SK-N-SH (cell line): ENCODE measurements around the gene INS. TPM values are rescaled to one million over a fixed set of nuclear protein-coding genes. Genes with fewer than 3 reads are reported as not detected.

Experiments used
- CTCF ChIA-PET: fragments of 300-600, 350-600 bp; formaldehyde crosslinking; extraction: SDS; loops from one replicate; lab custom pipeline; 2021; lab: Yijun Ruan, JAX
- POLR2A ChIA-PET: fragments of 350-600 bp; sonication (Branson Sonifier 250); formaldehyde crosslinking; extraction: SDS; loops from one replicate; lab custom pipeline; 2020; ENCODE audit warnings: antibody characterized with exemption, inconsistent platforms; lab: Yijun Ruan, JAX
- DNase-seq: peaks from one replicate; pipeline ENCODE4 v3.0.0; 2012
- H2AFZ ChIP-seq: fragments of 200-600 bp; sonication (generic); 2 replicates; pipeline ENCODE4 v1.8.1; 2016; ENCODE audit warnings: antibody characterized with exemption, mild to moderate bottlenecking, low read depth
- H3F3A ChIP-seq: fragments of 200-600 bp; sonication (generic); replicated peaks from 2 replicates; pipeline ENCODE3; 2016; ENCODE audit warnings: antibody characterized with exemption, mild to moderate bottlenecking; ENCODE audit not compliant: insufficient read depth
- H3K27ac ChIP-seq, 2 experiments: fragments of 200-500 bp in 1 of 2; fragments of 200-600 bp in 1 of 2; sonication (Bioruptor generic) in 1 of 2; sonication (generic), shearing (Covaris generic) in 1 of 2; 2 replicates each; pipeline versions ENCODE4 v1.5.1 to v1.6.1; 2014 to 2016; ENCODE audit warnings: low read depth in 2 of 2, inconsistent platforms in 1 of 2, low read length in 1 of 2, mild to moderate bottlenecking in 1 of 2, mixed read lengths in 1 of 2
- H3K27me3 ChIP-seq: fragments of 200-600 bp; sonication (generic), shearing (Covaris generic); 2 replicates; pipeline ENCODE4 v1.6.1; 2016; ENCODE audit warnings: mixed run types; ENCODE audit not compliant: insufficient read depth
- H3K36me3 ChIP-seq, 2 experiments: fragments of 200-500 bp in 1 of 2; fragments of 200-600 bp in 1 of 2; sonication (Bioruptor generic) in 1 of 2; sonication (generic) in 1 of 2; replicated peaks in 1 of 2; 2 replicates each; pipeline versions ENCODE3 to v1.5.1; 2014 to 2016; ENCODE audit warnings: low read length in 1 of 2, mild to moderate bottlenecking in 1 of 2; ENCODE audit not compliant: insufficient read depth in 2 of 2, control insufficient read depth in 1 of 2
- H3K4me1 ChIP-seq, 2 experiments: fragments of 200-500 bp in 1 of 2; fragments of 200-600 bp in 1 of 2; sonication (Bioruptor generic) in 1 of 2; sonication (generic), shearing (Covaris generic) in 1 of 2; 2 replicates each; pipeline versions ENCODE4 v1.5.1 to v1.6.1; 2014 to 2016; ENCODE audit warnings: low read depth in 1 of 2, low read length in 1 of 2, mixed run types in 1 of 2; ENCODE audit not compliant: insufficient read depth in 2 of 2, control insufficient read depth in 1 of 2
- H3K4me2 ChIP-seq: fragments of 200-600 bp; sonication (generic), shearing (Covaris generic); 2 replicates; pipeline ENCODE4 v1.6.1; 2017; ENCODE audit warnings: mixed run types
- H3K4me3 ChIP-seq, 2 experiments: fragments of 200-500 bp in 1 of 2; fragments of 200-600 bp in 1 of 2; sonication (Bioruptor generic) in 1 of 2; sonication (generic), shearing (Covaris generic) in 1 of 2; 2 replicates each; pipeline versions ENCODE4 v1.5.1 to v1.8.1; 2014 to 2016; ENCODE audit warnings: low read depth in 2 of 2, inconsistent platforms in 1 of 2, low read length in 1 of 2, mild to moderate bottlenecking in 1 of 2, mixed read lengths in 1 of 2, moderate library complexity in 1 of 2
- H3K79me2 ChIP-seq: fragments of 200-600 bp; sonication (generic); 2 replicates; pipeline ENCODE4 v1.8.1; 2017; ENCODE audit warnings: mild to moderate bottlenecking; ENCODE audit not compliant: insufficient read depth
- H3K9ac ChIP-seq: fragments of 200-600 bp; sonication (generic); 2 replicates; pipeline ENCODE4 v1.6.1; 2017; ENCODE audit warnings: mixed run types
- H3K9me2 ChIP-seq: fragments of 200-600 bp; sonication (generic); 2 replicates; pipeline ENCODE4 v1.6.1; 2017; ENCODE audit warnings: mixed run types
- H3K9me3 ChIP-seq: fragments of 200-600 bp; sonication (generic); 2 replicates; pipeline ENCODE4 v1.6.1; 2017; ENCODE audit warnings: mixed run types, mild to moderate bottlenecking, moderate library complexity
- H4K20me1 ChIP-seq: fragments of 200-600 bp; sonication (generic); 2 replicates; pipeline ENCODE4 v1.6.1; 2017; ENCODE audit warnings: mild to moderate bottlenecking, mixed run types; ENCODE audit not compliant: insufficient read depth
- CHD2 ChIP-seq: fragments of 150-350 bp; IDR thresholded peaks from 2 replicates; pipeline ENCODE4 v1.6.1; 2018; ENCODE audit warnings: low read length; ENCODE audit not compliant: partially characterized antibody
- ELF1 ChIP-seq: IDR thresholded peaks from 2 replicates; pipeline ENCODE4 v1.4.0; 2012
- EP300 ChIP-seq, 2 experiments: IDR thresholded peaks; 2 replicates each; pipeline versions ENCODE4 v1.4.0 to v1.6.1; 2012; ENCODE audit warnings: borderline replicate concordance in 1 of 2, low read depth in 1 of 2, low read length in 1 of 2
- EZH2phosphoT487 ChIP-seq: fragments of 200-600 bp; sonication (generic); IDR thresholded peaks from 2 replicates; pipeline ENCODE4 v1.6.1; 2017; ENCODE audit warnings: low read depth, mixed run types, mild to moderate bottlenecking, antibody characterized with exemption, moderate library complexity, borderline replicate concordance
- FOSL2 ChIP-seq: IDR thresholded peaks from 2 replicates; pipeline ENCODE4 v1.4.0; 2012; ENCODE audit warnings: low read depth, mild to moderate bottlenecking, moderate library complexity, borderline replicate concordance
- FOXM1 ChIP-seq: IDR thresholded peaks from 2 replicates; pipeline ENCODE4 v1.4.0; 2012; ENCODE audit warnings: low read depth, mild to moderate bottlenecking
- GABPA ChIP-seq: IDR thresholded peaks from 2 replicates; pipeline ENCODE4 v1.4.0; 2012; ENCODE audit warnings: low read depth, mild to moderate bottlenecking
- MXI1 ChIP-seq: IDR thresholded peaks from 2 replicates; pipeline ENCODE4 v1.6.1; 2012; ENCODE audit warnings: mild to moderate bottlenecking, low read depth, low read length, improper control_type of control experiment
- NRF1 ChIP-seq: IDR thresholded peaks from 2 replicates; pipeline ENCODE4 v1.6.1; 2012; ENCODE audit warnings: low read depth, mild to moderate bottlenecking, low read length
- POLR2AphosphoS5 ChIP-seq: IDR thresholded peaks from 2 replicates; pipeline ENCODE4 v1.6.1; 2012; ENCODE audit warnings: low read depth, low read length
- RAD21 ChIP-seq: IDR thresholded peaks from 2 replicates; pipeline ENCODE4 v1.6.1; 2012; ENCODE audit warnings: mild to moderate bottlenecking, low read length
- RFX5 ChIP-seq: IDR thresholded peaks from 2 replicates; pipeline ENCODE4 v1.6.1; 2012; ENCODE audit warnings: mild to moderate bottlenecking, improper control_type of control experiment, low read length
- RXRA ChIP-seq: IDR thresholded peaks from 2 replicates; pipeline ENCODE4 v1.4.0; 2012; ENCODE audit warnings: low read depth, mild to moderate bottlenecking, borderline replicate concordance
- SIN3A ChIP-seq: IDR thresholded peaks from 2 replicates; pipeline ENCODE4 v1.6.1; 2012; ENCODE audit warnings: low read depth, mild to moderate bottlenecking, low read length, moderate library complexity, borderline replicate concordance
- SMC3 ChIP-seq: IDR thresholded peaks from 2 replicates; pipeline ENCODE4 v1.6.1; 2012; ENCODE audit warnings: low read depth, low read length, improper control_type of control experiment
- TAF1 ChIP-seq: IDR thresholded peaks from 2 replicates; pipeline ENCODE4 v1.6.1; 2012; ENCODE audit warnings: low read depth, mild to moderate bottlenecking, low read length, moderate library complexity, borderline replicate concordance
- TCF12 ChIP-seq: IDR thresholded peaks from 2 replicates; pipeline ENCODE4 v1.4.0; 2012
- USF1 ChIP-seq: IDR thresholded peaks from 2 replicates; pipeline ENCODE4 v1.4.0; 2012; ENCODE audit warnings: low read depth, borderline replicate concordance
- USF2 ChIP-seq: fragments of 150-350 bp; IDR thresholded peaks from 2 replicates; pipeline ENCODE4 v1.6.1; 2017; ENCODE audit warnings: antibody characterized with exemption, low read length, low read depth, borderline replicate concordance
- YY1 ChIP-seq: IDR thresholded peaks from 2 replicates; pipeline ENCODE4 v1.4.0; 2012; ENCODE audit warnings: low read depth, mild to moderate bottlenecking
- WGBS: methylation state at CpG from one replicate; pipeline ENCODE4 v1.1.6; 2017; ENCODE audit warnings: low lambda C conversion rate; 5-methylcytosine and 5-hydroxymethylcytosine counted together
- polyA plus RNA-seq, 3 experiments: library from polyadenylated mRNA; depleted of rRNA; stranded (reverse); fragments of >200 nt; gene quantifications; 2 replicates each; pipeline ENCODE4 v1.2.3, GENCODE V29; 2012
- TF ChIP-seq, protein P1 (sequence below): fragments of 200-600 bp; sonication (generic); IDR thresholded peaks from 2 replicates; pipeline ENCODE4 v1.6.1; 2017; ENCODE audit warnings: antibody characterized with exemption, mild to moderate bottlenecking, moderate library complexity
- TF ChIP-seq, protein P2 (sequence below): IDR thresholded peaks from 2 replicates; pipeline ENCODE4 v1.4.0; 2012; ENCODE audit warnings: low read depth, borderline replicate concordance

Gene INS
- polyA plus RNA-seq, 1 of the 3 experiments (the other 2 are of a cell fraction) = not detected

- Histone ChIP-seq H3K36me3 (no peaks in the 10 kb centered on the region), H3K9me2 (no peaks in the 10 kb centered on the region)
- WGBS = 66% methylated on average over 14 of the region's 22 CpGs
- TF ChIP-seq MXI1 (no peak), CHD2 (no peak), FOSL2 (no peak), SIN3A (no peak), NRF1 (no peak), TAF1 (no peak), USF2 (no peak), SMC3 (no peak), YY1 (no peak), TCF12 (no peak), FOXM1 (no peak), RFX5 (no peak), GABPA (no peak), RAD21 (no peak)
- TF ChIP-seq, protein P1, sequence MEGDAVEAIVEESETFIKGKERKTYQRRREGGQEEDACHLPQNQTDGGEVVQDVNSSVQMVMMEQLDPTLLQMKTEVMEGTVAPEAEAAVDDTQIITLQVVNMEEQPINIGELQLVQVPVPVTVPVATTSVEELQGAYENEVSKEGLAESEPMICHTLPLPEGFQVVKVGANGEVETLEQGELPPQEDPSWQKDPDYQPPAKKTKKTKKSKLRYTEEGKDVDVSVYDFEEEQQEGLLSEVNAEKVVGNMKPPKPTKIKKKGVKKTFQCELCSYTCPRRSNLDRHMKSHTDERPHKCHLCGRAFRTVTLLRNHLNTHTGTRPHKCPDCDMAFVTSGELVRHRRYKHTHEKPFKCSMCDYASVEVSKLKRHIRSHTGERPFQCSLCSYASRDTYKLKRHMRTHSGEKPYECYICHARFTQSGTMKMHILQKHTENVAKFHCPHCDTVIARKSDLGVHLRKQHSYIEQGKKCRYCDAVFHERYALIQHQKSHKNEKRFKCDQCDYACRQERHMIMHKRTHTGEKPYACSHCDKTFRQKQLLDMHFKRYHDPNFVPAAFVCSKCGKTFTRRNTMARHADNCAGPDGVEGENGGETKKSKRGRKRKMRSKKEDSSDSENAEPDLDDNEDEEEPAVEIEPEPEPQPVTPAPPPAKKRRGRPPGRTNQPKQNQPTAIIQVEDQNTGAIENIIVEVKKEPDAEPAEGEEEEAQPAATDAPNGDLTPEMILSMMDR = no peak
- TF ChIP-seq, all 33 proteins: peak for 0
- Histone ChIP-seq H4K20me1 (no peaks in the 10 kb centered on the region), H3K79me2 (no peaks in the 10 kb centered on the region), H3K9me3 (no peaks in the 10 kb centered on the region), H3F3A (no peaks in the 10 kb centered on the region), H2AFZ (no peak overlapping the region), H3K27ac (no peak overlapping the region), H3K27me3 (no peaks in the 10 kb centered on the region), H3K9ac (no peak overlapping the region), H3K4me2 (no peak overlapping the region), H3K4me1 (peaks cover 0 to 29% of the 10 kb centered on the region in 2 experiments; a peak in 1 of 4 replicates), H3K4me3 (no peak overlapping the region)
- ChIA-PET CTCF (interaction anchor here (1.0 to 14.7 kb wide), 9 partner anchors 9 to 511 kb away, joined by 3 to 253 read pairs (median 4); partner anchors contain the start of gene INS), POLR2A (interaction anchor here (1.6 kb wide), 1 partner anchor 29 kb away, joined by 8 read pairs; no protein-coding TSS in a partner anchor)
- DNase-seq = no peak
Observed at GRCh38 chr11:2164081-2164480, 3.1 kb upstream of the INS start.

DNA sequence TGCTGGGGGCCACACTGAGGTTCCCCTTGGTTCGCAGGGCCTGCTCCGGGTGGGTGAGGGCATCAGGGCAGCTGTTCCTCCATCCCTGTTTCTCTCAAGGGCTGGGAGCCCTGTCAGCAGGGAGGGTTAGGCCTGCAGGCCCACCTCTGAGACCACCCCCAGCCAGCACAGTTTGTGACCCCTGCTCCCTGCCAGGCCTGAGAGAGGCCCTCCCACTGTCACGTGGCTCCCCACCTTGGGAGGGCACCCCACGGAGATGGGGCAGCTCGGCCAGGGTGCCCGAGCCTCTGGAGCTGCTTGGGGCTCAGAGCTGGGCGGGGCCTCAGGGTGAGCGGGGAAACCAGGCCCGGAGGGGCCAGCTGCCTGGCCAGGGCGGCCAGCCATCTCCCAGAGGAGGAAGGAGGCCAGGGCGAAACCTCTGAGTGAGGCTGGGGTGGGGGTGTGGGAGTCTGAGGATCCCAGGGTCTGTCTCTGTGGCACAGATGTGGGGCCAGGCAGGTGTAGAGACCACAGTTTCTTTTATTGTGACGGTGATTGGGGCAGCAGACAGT is 2.5 kb upstream of the INS start:
- Histone ChIP-seq H3K79me2 (no peaks in the 10 kb centered on the region), H3K27me3 (no peaks in the 10 kb centered on the region), H4K20me1 (no peaks in the 10 kb centered on the region), H3K36me3 (no peaks in the 10 kb centered on the region), H3K4me3 (no peak overlapping the region), H3F3A (no peaks in the 10 kb centered on the region), H3K9me2 (no peaks in the 10 kb centered on the region), H3K4me1 (peaks cover 0 to 23% of the 10 kb centered on the region in 2 experiments; a peak in 1 of 4 replicates), H3K27ac (no peak overlapping the region), H3K9me3 (no peaks in the 10 kb centered on the region), H3K4me2 (no peak overlapping the region), H3K9ac (no peak overlapping the region), H2AFZ (no peak overlapping the region)
- CTCF ChIA-PET = interaction anchor here (0.7 to 14.7 kb wide), 10 partner anchors 9 to 510 kb away, joined by 3 to 253 read pairs (median 4); partner anchors contain the start of gene INS
- 70% methylated on average over 2 of the region's 12 CpGs for WGBS
- POLR2A ChIA-PET = interaction anchor here (1.6 kb wide), 1 partner anchor 30 kb away, joined by 8 read pairs; no protein-coding TSS in a partner anchor
- DNase-seq = peak; percentile 71
- TF ChIP-seq USF2 (no peak), EZH2phosphoT487 (no peak), ELF1 (no peak), FOXM1 (no peak), MXI1 (no peak), POLR2AphosphoS5 (no peak), RXRA (no peak), GABPA (no peak), EP300 (IDR thresholded peaks at IDR 0.05; ENCODE audit: borderline replicate concordance in 1 of 2, low read depth in 1 of 2, low read length in 1 of 2) (no peak), RFX5 (no peak), USF1 (no peak)
- TF ChIP-seq, protein P2, sequence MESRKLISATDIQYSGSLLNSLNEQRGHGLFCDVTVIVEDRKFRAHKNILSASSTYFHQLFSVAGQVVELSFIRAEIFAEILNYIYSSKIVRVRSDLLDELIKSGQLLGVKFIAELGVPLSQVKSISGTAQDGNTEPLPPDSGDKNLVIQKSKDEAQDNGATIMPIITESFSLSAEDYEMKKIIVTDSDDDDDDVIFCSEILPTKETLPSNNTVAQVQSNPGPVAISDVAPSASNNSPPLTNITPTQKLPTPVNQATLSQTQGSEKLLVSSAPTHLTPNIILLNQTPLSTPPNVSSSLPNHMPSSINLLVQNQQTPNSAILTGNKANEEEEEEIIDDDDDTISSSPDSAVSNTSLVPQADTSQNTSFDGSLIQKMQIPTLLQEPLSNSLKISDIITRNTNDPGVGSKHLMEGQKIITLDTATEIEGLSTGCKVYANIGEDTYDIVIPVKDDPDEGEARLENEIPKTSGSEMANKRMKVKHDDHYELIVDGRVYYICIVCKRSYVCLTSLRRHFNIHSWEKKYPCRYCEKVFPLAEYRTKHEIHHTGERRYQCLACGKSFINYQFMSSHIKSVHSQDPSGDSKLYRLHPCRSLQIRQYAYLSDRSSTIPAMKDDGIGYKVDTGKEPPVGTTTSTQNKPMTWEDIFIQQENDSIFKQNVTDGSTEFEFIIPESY = no peak
